NCI-H2029 treated with DMSO at 0.1 percent for 48 hours (cell line): ENCODE results near the gene TOMM20.
"Not testable (repeated sequence)": the region's sequence is repeated elsewhere in the genome, so short reads cannot be mapped to it uniquely, and the experiment has no call there.

Source experiments
- DNase-seq: peaks from one replicate; lab custom pipeline; 2025; lab: John Stamatoyannopoulos, UW

TOMM20 gene

GRCh38 chr1:235101558-235102258 is 26.9 kb downstream of the TOMM20 start:
- DNase-seq = no peak

DNA sequence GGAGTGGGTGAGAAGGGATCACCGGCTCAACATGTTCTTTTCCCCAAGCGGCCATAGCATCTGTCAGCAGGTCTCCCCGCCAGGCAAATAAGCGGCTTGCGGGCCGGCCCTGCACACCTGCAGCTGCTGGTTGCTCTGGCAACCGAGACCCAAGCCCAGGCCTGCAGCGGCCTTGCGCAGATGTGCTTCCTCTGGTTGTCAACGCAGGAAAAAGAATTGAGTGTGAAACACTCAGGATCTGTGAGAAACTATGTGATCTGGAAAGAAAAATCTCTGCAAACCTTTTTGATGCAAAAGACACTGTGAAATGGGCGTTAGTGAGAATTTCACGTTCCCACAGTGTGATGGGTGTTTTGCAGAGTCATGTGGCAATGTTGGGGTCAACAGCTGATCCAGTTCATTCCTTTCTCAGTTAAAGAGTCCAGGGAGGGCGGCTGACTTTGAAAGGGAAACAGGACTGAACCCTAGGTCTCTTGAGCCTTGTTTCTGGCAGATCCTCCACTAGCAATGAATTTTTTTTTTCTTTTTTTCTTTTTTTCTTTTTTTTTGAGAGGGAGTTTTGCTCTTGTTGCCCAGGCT is 28.4 kb downstream of the TOMM20 start:
- DNase-seq = no peak

DNA sequence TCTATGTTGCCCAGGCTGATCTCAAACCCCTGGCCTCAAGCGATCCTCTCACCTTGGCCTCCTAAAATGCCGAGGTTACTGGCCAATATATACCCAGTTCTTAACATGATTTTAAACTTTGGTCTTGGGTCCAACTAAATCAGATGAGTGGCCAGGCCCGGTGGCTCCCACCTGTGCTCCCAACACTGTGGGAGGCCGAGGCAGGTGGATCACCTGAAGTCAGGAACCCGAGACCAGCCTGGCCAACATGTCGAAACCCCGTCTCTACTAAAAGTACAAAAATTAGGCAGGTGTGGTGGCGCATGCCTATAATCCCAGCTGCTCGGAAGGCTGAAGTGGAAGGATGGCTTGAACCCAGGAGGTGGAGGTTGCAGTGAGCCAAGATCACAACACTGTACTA is 29.6 kb downstream of the TOMM20 start:
- DNase-seq = no peak

- no peak for DNase-seq
Observed at GRCh38 chr1:235098547-235098946, 30.1 kb downstream of the TOMM20 start.

- DNase-seq = not testable (repeated sequence)
Observed at GRCh38 chr1:235097501-235097900, 31.1 kb downstream of the TOMM20 start.

DNA sequence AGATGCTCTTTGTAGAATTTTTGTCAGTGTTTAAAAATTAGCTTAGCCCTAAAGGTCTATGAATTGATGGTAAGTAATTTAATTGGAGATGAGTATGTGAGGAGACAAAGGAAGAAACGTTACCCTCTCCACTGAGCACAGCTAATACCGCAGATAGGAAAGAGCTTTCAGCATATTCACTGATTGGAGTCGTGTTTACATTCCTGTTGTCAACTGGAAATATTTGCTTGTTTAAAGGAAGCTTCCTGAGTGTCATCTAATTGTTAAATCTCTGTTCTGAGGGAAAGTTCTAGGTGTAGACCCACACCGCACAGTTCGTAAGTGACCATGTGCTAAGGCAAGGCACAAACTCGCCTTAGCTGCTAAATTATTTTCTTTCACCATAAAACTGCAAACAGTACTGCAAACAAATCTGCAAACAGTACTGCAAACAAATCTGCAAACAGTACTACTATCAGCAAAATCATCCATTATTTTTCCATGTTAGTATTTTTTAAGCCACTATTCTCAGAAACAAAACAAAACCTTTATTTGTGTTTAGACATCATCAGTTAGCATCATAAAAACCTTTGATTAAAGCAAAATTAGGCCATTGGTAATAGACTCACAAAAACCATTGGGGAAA is 32.6 kb downstream of the TOMM20 start:
- no peak for DNase-seq

DNA sequence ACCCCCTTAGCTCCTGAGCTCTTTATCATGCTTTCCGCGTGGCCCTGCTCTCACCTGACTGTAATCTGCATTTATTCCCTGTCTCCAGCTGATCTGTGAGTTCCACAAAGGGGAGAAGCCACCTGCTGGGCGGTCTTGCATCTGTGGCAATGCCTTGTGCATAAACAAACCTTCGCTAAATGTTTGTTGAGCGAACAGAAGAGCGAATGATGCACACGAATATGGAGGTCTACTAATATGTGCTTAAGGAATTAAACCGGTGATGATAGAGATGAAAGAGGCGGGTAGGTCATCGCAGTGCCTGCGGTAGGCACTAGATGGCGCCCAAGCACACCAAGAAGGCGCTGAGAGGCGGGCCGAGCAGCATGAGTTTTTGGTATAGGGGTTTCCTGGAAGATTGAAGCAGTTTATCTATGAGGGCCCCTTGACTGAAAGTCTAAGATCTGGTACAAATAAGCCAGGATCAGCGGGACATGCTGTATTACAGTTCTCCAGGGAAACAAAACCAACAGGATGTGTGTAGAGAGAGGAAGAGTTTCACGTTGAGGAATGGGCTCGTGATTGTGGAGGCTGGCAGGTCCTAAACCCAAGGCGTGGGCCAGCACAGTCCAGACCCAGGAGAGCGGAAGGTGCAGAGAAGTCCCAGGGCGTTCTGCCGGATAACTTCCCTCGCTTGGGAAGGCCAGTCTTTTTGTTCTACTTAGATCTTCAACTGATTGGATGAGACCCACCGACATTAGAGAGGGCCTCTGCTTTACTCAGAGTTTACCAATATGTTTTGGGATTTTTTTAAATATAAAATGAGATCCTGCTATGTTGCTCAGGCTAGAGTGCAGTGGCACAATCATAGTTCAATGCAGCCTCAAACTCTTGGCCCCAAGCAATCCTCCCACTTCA is 34.7 kb downstream of the TOMM20 start:
- peak; percentile 54 for DNase-seq

DNA sequence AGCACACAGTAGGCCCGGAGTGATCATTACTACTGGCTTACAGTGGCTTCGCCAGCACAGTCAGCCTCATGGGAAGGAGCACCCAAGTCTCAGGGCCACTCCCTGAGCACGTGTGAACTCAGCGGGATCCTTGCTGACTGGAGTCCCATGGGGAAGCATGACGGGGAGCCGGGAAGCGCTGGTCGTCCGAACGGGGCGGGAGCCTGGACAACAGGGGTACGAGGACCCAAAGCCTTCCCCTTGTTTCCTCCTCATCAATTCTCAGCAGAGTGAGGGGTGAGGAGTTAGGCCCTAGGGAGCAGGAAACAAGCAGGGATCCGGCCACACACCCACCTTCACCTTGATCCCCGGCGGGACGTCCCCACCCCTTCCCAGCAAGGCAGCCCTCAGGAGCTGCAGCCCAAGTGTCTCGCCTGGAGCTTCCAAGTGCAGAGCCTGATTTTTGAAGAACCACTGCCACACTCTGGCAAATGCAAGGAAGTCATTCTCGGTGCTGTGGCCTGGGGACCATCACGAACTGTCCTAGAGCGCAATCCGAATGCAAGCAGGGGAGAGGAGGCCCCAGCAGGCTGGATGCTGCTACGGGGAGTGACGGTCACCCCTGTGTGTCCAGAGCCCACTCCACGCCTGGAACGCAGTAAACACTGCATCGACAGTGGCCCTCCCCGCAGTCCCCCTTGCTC is 35.5 kb downstream of the TOMM20 start:
- no peak for DNase-seq

DNA sequence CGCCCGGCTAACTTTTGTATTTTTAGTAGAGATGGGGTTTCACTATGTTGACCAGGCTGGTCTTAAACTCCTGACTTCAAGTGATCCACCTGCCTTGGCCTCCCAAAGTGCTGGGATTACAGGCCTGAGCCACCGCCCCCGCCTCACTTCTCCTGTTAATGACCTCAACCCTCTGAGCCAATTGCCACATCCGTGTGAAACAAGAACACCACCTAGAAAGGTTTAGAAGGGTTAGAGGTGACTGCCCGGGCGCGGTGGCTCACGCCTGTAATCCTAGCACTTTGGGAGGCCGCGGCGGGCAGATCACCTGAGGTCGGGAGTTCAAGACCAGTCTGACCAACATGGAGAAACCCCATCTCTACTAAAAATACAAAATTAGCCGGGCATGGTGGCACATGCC is 36.2 kb downstream of the TOMM20 start:
- not testable (repeated sequence) for DNase-seq

GRCh38 chr1:235092045-235092406 is 36.6 kb downstream of the TOMM20 start:
- DNase-seq = not testable (repeated sequence)

- not testable (repeated sequence) for DNase-seq
Observed at GRCh38 chr1:235091319-235092044, 37.2 kb downstream of the TOMM20 start.

GRCh38 chr1:235090406-235091069 is 38.1 kb downstream of the TOMM20 start:
- no peak for DNase-seq

DNA sequence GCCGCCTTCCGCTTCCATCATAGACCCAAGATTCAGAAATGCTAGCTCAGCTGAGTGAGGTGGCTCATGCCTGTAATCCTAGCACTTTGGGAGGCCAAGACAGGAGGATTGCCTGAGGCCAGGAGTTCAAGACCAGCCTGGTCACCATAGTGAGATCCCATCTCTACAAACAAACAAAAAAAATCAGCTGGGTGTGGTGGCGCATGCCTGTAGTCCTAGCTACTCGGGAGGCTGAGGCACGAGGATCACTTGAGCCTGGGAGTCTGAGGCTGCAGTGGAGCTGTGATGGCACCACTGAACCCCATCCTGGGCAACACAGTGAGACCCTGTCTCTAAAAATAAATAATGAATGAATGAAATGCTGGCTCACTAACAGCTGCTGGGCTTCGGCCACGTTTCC is 39.7 kb downstream of the TOMM20 start:
- no peak for DNase-seq

- no peak for DNase-seq
Observed at GRCh38 chr1:235088430-235088829, 40.2 kb downstream of the TOMM20 start.

GRCh38 chr1:235087906-235088305 is 40.7 kb downstream of the TOMM20 start:
- DNase-seq = no peak

DNA sequence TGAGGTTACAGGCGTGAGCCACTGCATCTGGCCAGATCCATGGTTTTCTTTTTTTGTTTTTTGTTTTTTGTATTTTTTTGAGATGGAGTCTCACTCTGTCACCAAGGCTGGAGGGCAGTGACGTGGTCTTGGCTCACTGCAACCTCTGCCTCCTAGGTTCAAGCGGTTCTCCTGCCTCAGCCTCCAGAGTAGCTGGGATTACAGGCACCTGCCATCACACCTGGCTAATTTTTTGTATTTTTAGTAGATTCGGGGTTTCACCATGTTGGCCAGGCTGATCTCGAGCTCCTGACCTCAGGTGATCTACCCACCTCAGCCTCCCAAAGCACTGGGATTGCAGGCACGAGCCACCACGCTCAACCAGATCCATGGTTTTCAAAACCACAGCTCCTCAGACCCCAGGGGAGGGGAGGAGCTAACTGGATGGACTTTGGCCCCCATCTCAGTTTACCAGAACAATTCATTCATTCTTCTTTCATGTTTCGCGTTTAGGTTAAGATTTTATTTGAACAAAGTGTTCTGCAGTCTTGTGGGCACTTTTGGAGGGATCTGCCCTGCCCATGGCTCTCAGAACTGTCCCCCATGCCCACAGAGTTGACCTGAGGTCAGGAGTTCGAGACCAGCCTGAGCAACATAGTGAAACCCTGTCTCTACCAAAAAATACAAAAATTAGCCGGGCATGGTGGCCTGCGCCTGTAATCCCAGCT is 43.1 kb downstream of the TOMM20 start:
- DNase-seq = not testable (repeated sequence)

GRCh38 chr1:235080788-235081187 is 47.8 kb downstream of the TOMM20 start:
- not testable (repeated sequence) for DNase-seq

- not testable (repeated sequence) for DNase-seq
Observed at GRCh38 chr1:235080297-235080657, 48.4 kb downstream of the TOMM20 start.

DNA sequence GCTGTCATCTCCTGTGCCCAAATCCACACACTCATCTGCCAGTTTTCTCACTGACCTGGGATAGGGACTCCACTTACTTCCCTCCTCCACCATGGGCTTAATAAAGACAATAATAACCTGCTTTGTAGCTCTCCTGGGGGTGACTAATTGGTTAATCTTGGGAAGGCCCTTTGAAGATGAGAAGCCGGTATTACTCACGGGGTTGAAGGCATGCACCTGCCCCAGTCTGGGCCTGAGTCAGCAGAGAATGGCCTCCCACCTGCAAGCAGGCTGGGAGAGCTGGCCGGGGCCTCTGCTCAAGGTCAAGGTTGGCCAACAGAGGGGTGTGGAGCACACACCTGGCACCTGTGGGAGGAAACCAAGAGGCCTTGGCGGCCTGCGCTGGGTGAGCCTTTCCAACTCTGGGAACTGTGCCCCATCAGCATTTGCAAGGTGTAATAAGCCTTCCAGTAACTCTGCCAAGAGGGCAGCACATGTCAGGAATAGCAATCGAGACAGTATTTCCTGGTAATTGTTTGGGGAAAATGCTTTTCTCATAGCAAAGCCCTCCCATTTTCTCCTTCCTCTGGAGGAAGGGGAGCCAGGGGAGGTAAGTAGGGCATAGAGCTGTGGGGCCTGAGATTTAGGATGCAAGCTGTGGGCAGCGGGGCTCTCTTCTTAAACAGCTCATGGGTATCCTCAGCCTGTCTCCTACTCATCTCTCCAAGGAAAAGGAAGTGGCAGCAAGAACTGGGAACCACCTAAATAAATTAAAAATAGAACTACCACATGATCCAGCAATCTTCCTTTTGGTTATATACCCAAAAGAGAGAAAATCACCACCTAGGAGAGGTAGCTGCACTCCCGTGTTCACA is 49.0 kb downstream of the TOMM20 start:
- DNase-seq = peak; percentile 79
